ENCODE data around the gene FAM135A.
A peak's percentile ranks its signal among the peaks of the same experiment; 100 is the strongest.

- TF ChIP-seq, protein P1, sequence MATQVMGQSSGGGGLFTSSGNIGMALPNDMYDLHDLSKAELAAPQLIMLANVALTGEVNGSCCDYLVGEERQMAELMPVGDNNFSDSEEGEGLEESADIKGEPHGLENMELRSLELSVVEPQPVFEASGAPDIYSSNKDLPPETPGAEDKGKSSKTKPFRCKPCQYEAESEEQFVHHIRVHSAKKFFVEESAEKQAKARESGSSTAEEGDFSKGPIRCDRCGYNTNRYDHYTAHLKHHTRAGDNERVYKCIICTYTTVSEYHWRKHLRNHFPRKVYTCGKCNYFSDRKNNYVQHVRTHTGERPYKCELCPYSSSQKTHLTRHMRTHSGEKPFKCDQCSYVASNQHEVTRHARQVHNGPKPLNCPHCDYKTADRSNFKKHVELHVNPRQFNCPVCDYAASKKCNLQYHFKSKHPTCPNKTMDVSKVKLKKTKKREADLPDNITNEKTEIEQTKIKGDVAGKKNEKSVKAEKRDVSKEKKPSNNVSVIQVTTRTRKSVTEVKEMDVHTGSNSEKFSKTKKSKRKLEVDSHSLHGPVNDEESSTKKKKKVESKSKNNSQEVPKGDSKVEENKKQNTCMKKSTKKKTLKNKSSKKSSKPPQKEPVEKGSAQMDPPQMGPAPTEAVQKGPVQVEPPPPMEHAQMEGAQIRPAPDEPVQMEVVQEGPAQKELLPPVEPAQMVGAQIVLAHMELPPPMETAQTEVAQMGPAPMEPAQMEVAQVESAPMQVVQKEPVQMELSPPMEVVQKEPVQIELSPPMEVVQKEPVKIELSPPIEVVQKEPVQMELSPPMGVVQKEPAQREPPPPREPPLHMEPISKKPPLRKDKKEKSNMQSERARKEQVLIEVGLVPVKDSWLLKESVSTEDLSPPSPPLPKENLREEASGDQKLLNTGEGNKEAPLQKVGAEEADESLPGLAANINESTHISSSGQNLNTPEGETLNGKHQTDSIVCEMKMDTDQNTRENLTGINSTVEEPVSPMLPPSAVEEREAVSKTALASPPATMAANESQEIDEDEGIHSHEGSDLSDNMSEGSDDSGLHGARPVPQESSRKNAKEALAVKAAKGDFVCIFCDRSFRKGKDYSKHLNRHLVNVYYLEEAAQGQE (IDR thresholded peaks at IDR 0.05; ENCODE audit: insufficient read depth in 1 of 2, low read depth in 2 of 2, low read length in 1 of 2): no peak
- peak; percentile 55; the same call in 1 of the 2 replicates for TF ChIP-seq CTCF (IDR thresholded peaks at IDR 0.05)
- no peak for TF ChIP-seq SIN3A (IDR thresholded peaks at IDR 0.05; ENCODE audit: borderline replicate concordance, insufficient read depth, low read depth, low read length)
- TF ChIP-seq POLR2AphosphoS5 (IDR thresholded peaks at IDR 0.05; ENCODE audit: low read depth, low read length): no peak
These were observed 107.3 kb downstream of the FAM135A start for GRCh38 chr6:70520575-70520974.

All from Panc1 (cell line).